GM18870 (cell line): ENCODE data around the gene CYB5R2.

Experiments
- ATAC-seq: cut with Tn5 transposase; IDR thresholded peaks from one replicate; pipeline ENCODE4 v1.9.1; 2021; ENCODE audit warnings: moderate library complexity; ENCODE audit not compliant: unreplicated experiment

Gene CYB5R2

GRCh38 chr11:7672960-7673723 lies at the start of gene CYB5R2:
Gene CYB5R2, minus strand, starts transcription at chr11:7673500. Its CDS starts 675 bp downstream, at chr11:7672825.
- ATAC-seq = no peak

GRCh38 chr11:7714786-7715185 lies 41.5 kb upstream of the CYB5R2 start:
- ATAC-seq = no peak

GRCh38 chr11:7706377-7706776 lies 33.1 kb upstream of the CYB5R2 start, which contains the start of gene OVCH2:
Gene OVCH2, minus strand, starts transcription at chr11:7706477. Its CDS starts 83 bp downstream, at chr11:7706394.
- ATAC-seq = no peak

- ATAC-seq = no peak
Observed at GRCh38 chr11:7703740-7704139, 30.4 kb upstream of the CYB5R2 start.

- no peak for ATAC-seq
Observed at GRCh38 chr11:7696424-7696823, 23.1 kb upstream of the CYB5R2 start.

GRCh38 chr11:7694235-7694634 lies 20.9 kb upstream of the CYB5R2 start:
- no peak for ATAC-seq

- no peak for ATAC-seq
Observed at GRCh38 chr11:7692426-7692825, 19.1 kb upstream of the CYB5R2 start.

GRCh38 chr11:7691759-7692350 lies 18.6 kb upstream of the CYB5R2 start:
- ATAC-seq = no peak

- ATAC-seq = no peak
Observed at GRCh38 chr11:7690648-7691047, 17.3 kb upstream of the CYB5R2 start.

GRCh38 chr11:7689239-7689638 lies 15.9 kb upstream of the CYB5R2 start:
- ATAC-seq = no peak

GRCh38 chr11:7688238-7688826 lies 15.0 kb upstream of the CYB5R2 start:
- no peak for ATAC-seq

GRCh38 chr11:7687386-7687785 lies 14.1 kb upstream of the CYB5R2 start:
- no peak for ATAC-seq

GRCh38 chr11:7686761-7687160 lies 13.5 kb upstream of the CYB5R2 start:
- ATAC-seq = no peak

- ATAC-seq = no peak
Observed at GRCh38 chr11:7683571-7683970, 10.3 kb upstream of the CYB5R2 start.

- no peak for ATAC-seq
Observed at GRCh38 chr11:7677796-7678201, 4.5 kb upstream of the CYB5R2 start.

- no peak for ATAC-seq
Observed at GRCh38 chr11:7677071-7677470, 3.8 kb upstream of the CYB5R2 start.

- ATAC-seq = no peak
Observed at GRCh38 chr11:7675631-7676030, 2.3 kb upstream of the CYB5R2 start.

GRCh38 chr11:7673724-7674434 lies 579 bp upstream of the CYB5R2 start:
- ATAC-seq = no peak

- peak; percentile 10 for ATAC-seq
Observed at GRCh38 chr11:7672276-7672959, 882 bp downstream of the CYB5R2 start.

GRCh38 chr11:7671347-7672215 lies 1.7 kb downstream of the CYB5R2 start:
- peak; percentile 88 for ATAC-seq
